Activated T-helper 2 cell treated with anti-CD3 and anti-CD28 coated beads, Interferon-gamma antibody, Interleukin-2, Interleukin-4, amounts not matched to agents 10 μg/mL and 5 μg/mL and 100 μg/mL, durations not matched to agents 14 hours and 24 hours and 36 hours (primary cell): ENCODE data around the gene KCNG2. TPM values are rescaled to one million over a fixed set of nuclear protein-coding genes. Genes with fewer than 3 reads are reported as not detected.
A peak's percentile ranks its signal among the peaks of the same experiment; 100 is the strongest.

Source experiments
- DNase-seq: peaks from one replicate; pipeline ENCODE4 v3.0.0; 2021; ENCODE audit warnings: low spot score
- H3K27ac Mint-ChIP-seq: one replicate; pipeline ENCODE4 v1.8.0; 2021; ENCODE audit warnings: mixed read lengths
- H3K27me3 Mint-ChIP-seq: one replicate; pipeline ENCODE4 v1.8.0; 2021; ENCODE audit warnings: low read depth, mixed read lengths
- H3K36me3 Mint-ChIP-seq: one replicate; pipeline ENCODE4 v1.8.0; 2021; ENCODE audit warnings: low read depth, mixed read lengths
- H3K4me1 Mint-ChIP-seq: one replicate; pipeline ENCODE4 v1.8.0; 2021; ENCODE audit warnings: low read depth, mixed read lengths
- H3K4me3 Mint-ChIP-seq: one replicate; pipeline ENCODE4 v1.8.0; 2021; ENCODE audit warnings: low read depth, mild to moderate bottlenecking, moderate library complexity, mixed read lengths
- H3K9me3 Mint-ChIP-seq: one replicate; pipeline ENCODE4 v1.8.0; 2021; ENCODE audit warnings: mixed read lengths
- intact Hi-C: fragments of 100-400 bp; cut with micrococcal nuclease; formaldehyde crosslinking; loops from one replicate; pipeline ENCODE4 v1.15.1; 2023
- total RNA-seq: library from RNA; stranded (reverse); gene quantifications from 2 replicates; pipeline ENCODE4 v1.2.3, GENCODE V29; 2022

KCNG2 gene
- total RNA-seq, 1 donor from 2014 or later: not detected

DNA sequence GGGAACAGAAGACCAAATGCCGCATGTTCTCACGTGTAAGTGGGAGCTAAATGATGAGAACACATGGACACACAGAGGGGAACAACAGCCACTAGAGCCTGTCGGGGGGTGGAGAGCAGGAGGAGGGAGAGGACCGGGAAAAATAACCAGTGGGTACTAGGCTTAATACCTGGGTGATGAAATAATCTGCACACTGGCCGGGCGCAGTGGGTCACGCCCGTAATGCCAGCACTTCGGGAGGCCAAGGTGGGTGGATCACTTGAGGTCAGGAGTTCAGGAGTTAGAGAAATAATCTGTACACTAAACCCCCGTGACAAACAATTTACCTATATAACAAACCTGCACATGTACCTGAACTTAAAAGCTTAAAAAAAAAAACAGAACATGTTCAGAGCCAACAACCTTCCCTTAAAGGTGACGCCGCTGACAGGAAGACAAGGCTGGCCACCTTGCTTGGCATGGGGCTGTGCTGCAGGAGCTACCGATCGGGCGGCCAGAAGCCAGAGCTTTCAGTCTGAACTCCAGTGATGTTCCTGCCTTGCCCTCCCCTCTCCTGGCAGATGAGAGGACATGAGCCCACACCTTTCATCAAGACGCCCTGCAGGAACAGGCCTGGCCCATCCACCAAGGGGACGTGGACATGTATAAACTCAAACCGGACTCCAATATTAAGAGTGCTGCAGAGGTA lies 142.5 kb downstream of the KCNG2 start:
- Mint-ChIP-seq H3K27me3 (no peaks in the 10 kb centered on the region), H3K36me3 (peaks cover 63% of the 10 kb centered on the region), H3K27ac (no peak overlapping the region), H3K4me3 (no peak overlapping the region), H3K4me1 (peaks cover 12% of the 10 kb centered on the region), H3K9me3 (peaks cover 20% of the 10 kb centered on the region)
- DNase-seq: no peak
- intact Hi-C loops: no loop called here

GRCh38 chr18:79940814-79941472 lies 143.2 kb downstream of the KCNG2 start:
- intact Hi-C loops: no loop called here
- H3K36me3 Mint-ChIP-seq: peaks cover 58% of the 10 kb centered on the region
- no peak overlapping the region for H3K4me3 Mint-ChIP-seq

GRCh38 chr18:79941473-79942119 lies 143.9 kb downstream of the KCNG2 start:
- peaks cover 19% of the 10 kb centered on the region for H3K4me1 Mint-ChIP-seq
- peaks cover 8% of the 10 kb centered on the region for H3K9me3 Mint-ChIP-seq
- intact Hi-C loops: no loop called here
- H3K4me3 Mint-ChIP-seq: no peak overlapping the region
- DNase-seq: no peak
- no peak overlapping the region for H3K27ac Mint-ChIP-seq
- H3K36me3 Mint-ChIP-seq: peaks cover 56% of the 10 kb centered on the region
- no peaks in the 10 kb centered on the region for H3K27me3 Mint-ChIP-seq

More at GRCh38 chr18:79940814-79941472, 143.2 kb downstream of the KCNG2 start:
- Mint-ChIP-seq H3K9me3 (peaks cover 13% of the 10 kb centered on the region), H3K27ac (no peak overlapping the region), H3K4me1 (peaks cover 15% of the 10 kb centered on the region), H3K27me3 (no peaks in the 10 kb centered on the region)
- DNase-seq: no peak

- Mint-ChIP-seq H3K4me1 (peaks cover 19% of the 10 kb centered on the region), H3K9me3 (peaks cover 6% of the 10 kb centered on the region), H3K27ac (no peak overlapping the region), H3K4me3 (no peak overlapping the region), H3K36me3 (peaks cover 50% of the 10 kb centered on the region), H3K27me3 (no peaks in the 10 kb centered on the region)
- no peak for DNase-seq
- intact Hi-C loops: no loop called here
Measured at GRCh38 chr18:79942211-79942610, 144.5 kb downstream of the KCNG2 start.

GRCh38 chr18:79942786-79943607 lies 145.3 kb downstream of the KCNG2 start:
- DNase-seq: no peak
- intact Hi-C loops: no loop called here
- H3K27me3 Mint-ChIP-seq: no peaks in the 10 kb centered on the region
- H3K9me3 Mint-ChIP-seq: no peaks in the 10 kb centered on the region
- peaks cover 45% of the 10 kb centered on the region for H3K36me3 Mint-ChIP-seq
- no peak overlapping the region for H3K4me3 Mint-ChIP-seq
- H3K4me1 Mint-ChIP-seq: peaks cover 21% of the 10 kb centered on the region
- H3K27ac Mint-ChIP-seq: no peak overlapping the region

DNA sequence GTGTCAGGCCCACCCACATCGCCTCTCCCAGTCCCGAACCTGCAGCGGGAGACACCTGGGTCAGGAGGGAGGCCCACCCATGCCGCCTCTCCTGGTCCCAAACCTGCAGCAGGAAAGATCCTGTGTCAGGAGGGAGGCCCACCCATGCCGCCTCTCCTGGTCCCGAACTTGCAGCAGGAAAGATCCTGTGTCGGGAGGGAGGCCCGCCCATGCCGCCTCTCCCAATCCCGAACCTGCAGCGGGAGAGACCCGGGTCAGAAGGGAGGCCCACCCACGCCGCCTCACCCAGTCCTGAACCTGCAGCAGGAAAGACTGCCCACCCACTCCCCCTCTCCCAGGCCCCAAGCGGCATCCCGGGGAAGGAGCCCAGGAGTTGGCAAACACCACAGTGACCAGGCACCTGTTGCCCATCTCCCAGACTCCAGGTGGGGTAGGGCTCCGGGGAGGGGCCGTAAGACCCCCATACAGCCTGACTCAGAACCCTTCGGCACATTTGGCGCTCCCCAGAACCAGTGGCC lies 145.9 kb downstream of the KCNG2 start:
- H3K36me3 Mint-ChIP-seq: peaks cover 47% of the 10 kb centered on the region
- no peaks in the 10 kb centered on the region for H3K27me3 Mint-ChIP-seq
- H3K9me3 Mint-ChIP-seq: no peaks in the 10 kb centered on the region
- H3K27ac Mint-ChIP-seq: no peak overlapping the region
- no peak overlapping the region for H3K4me3 Mint-ChIP-seq
- DNase-seq: no peak
- H3K4me1 Mint-ChIP-seq: peaks cover 23% of the 10 kb centered on the region
- intact Hi-C loops: loop anchor here (1.0 kb wide), 1 partner anchor 38 kb away; no protein-coding TSS in a partner anchor

DNA sequence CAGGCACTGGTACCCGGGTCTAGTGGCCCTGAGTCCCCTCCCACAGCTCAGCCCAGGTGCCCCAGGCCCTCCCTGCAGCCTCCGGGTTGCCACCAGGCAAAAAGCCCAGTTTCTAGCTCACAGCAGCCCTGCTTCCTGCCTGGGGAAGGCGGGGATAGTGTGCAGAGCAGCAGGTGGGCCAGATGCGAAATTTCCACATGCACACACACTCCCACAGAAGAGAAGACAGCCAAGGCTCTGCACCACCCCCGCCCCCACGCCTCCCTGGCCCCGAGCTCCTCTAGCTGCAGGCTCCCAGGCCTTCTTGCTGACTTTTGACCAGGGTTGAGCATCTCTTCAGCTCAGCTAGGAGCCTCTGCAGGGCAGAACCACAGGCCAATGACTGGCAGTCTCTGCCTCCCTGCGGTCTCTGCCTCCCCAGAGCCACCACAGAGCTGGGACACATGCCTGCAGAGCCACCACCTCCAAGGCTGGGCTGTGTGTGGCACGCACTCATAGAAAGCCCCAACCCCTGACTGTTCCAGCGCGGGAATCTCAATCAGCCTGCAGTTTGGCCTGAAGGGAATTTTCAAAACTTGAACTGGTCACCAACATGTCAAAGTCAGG lies 146.5 kb downstream of the KCNG2 start:
- H3K9me3 Mint-ChIP-seq: no peaks in the 10 kb centered on the region
- no peak for DNase-seq
- H3K27ac Mint-ChIP-seq: peak overlapping the region; percentile 63
- H3K27me3 Mint-ChIP-seq: no peaks in the 10 kb centered on the region
- peaks cover 48% of the 10 kb centered on the region for H3K36me3 Mint-ChIP-seq
- intact Hi-C loops: loop anchor here (1.0 kb wide), 1 partner anchor 39 kb away; no protein-coding TSS in a partner anchor
- H3K4me3 Mint-ChIP-seq: peak overlapping the region; percentile 5
- peaks cover 24% of the 10 kb centered on the region for H3K4me1 Mint-ChIP-seq

DNA sequence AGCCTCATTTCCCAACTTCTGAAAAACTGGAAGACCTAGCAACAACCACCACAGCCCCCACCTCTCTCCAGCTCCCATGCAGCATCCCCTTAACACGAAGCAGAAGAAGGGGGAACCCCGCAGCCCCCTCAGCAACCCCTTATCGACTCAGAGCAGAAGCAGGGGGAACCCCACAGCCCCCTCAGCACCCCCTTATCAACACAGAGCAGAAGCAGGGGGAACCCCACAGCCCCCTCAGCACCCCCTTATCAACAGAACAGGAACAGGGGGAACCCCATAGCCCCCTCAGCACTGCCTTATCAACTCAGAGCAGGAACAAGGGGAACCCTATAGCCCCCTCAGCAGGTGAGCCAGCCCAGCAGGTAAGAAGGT lies 147.0 kb downstream of the KCNG2 start:
- peak overlapping the region; percentile 5 for H3K4me3 Mint-ChIP-seq
- intact Hi-C loops: loop anchor here (1.0 kb wide), 1 partner anchor 39 kb away; no protein-coding TSS in a partner anchor
- no peaks in the 10 kb centered on the region for H3K27me3 Mint-ChIP-seq
- H3K27ac Mint-ChIP-seq: peak overlapping the region; percentile 63
- no peaks in the 10 kb centered on the region for H3K9me3 Mint-ChIP-seq
- DNase-seq: no peak
- peaks cover 48% of the 10 kb centered on the region for H3K36me3 Mint-ChIP-seq
- peaks cover 27% of the 10 kb centered on the region for H3K4me1 Mint-ChIP-seq

GRCh38 chr18:79945118-79946042 lies 147.6 kb downstream of the KCNG2 start:
- Mint-ChIP-seq H3K27ac (no peak overlapping the region), H3K36me3 (peaks cover 45% of the 10 kb centered on the region), H3K9me3 (no peaks in the 10 kb centered on the region), H3K4me3 (no peak overlapping the region), H3K4me1 (peaks cover 31% of the 10 kb centered on the region), H3K27me3 (no peaks in the 10 kb centered on the region)
- DNase-seq: no peak
- intact Hi-C loops: no loop called here

- Mint-ChIP-seq H3K27ac (no peak overlapping the region), H3K27me3 (no peaks in the 10 kb centered on the region), H3K36me3 (peaks cover 40% of the 10 kb centered on the region), H3K4me1 (peaks cover 32% of the 10 kb centered on the region), H3K4me3 (no peak overlapping the region), H3K9me3 (no peaks in the 10 kb centered on the region)
- intact Hi-C loops: no loop called here
- DNase-seq: no peak
Measured at GRCh38 chr18:79947054-79947755, 149.5 kb downstream of the KCNG2 start.
